ENCODE data around the gene ARHGAP6. TPM values are rescaled to one million over a fixed set of nuclear protein-coding genes. Genes with fewer than 3 reads are reported as not detected.
A peak's percentile ranks its signal among the peaks of the same experiment; 100 is the strongest.

Gene ARHGAP6
- total and polyA plus RNA-seq, 9 of the 15 experiments (the other 6 are each of a cell fraction or from before 2014, with no cell fraction given) = 12.5 to 63.6 (median 41.8) TPM

DNA sequence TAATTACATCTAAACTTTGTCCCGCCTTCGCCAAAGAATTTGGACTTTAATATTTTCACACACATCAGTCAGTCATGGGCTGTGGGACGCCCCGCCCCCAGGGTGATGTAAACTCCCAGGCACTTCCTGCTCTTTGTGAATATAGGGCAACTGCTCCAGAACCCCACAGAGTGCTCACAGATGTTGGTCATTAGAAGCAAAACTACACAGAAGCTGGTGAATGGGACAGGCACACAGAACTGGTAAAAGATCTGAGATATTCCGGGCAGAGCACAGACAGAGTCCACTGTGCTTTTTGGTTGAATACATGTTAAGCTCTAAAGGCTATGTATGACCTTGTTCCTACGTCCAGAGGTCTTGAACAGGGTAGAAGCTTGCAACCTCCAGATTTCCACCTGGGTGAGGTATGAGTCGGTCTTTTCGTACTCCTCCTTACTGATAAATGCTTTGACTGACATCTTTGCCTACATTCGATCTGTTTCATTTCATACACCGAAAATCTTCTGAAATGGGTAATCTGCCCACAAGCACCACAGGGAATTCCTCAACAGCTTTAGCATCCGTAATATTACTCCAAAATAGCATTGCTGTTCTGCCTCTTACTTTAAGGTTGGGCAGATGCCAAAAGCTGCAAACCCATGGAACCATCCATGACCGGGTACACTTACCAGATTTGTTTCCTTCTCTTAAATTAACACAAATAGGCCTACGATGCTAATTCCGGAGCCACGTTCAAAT lies 227.9 kb downstream of the ARHGAP6 start:
- Histone ChIP-seq H3K79me2 (ENCODE audit: control insufficient read depth, insufficient read depth, low read length) (no peaks in the 10 kb centered on the region), H3K4me1 (replicated peaks in 1 of 2; ENCODE audit: control insufficient read depth in 2 of 2, insufficient read depth in 2 of 2, low read length in 2 of 2) (peaks cover 0 to 27% of the 10 kb centered on the region in 2 experiments; a peak in 2 of 5 replicates), H3K36me3 (ENCODE audit: control insufficient read depth, insufficient read depth, low read length) (no peaks in the 10 kb centered on the region), H4K20me1 (replicated peaks; ENCODE audit: control insufficient read depth, insufficient read depth, low read length) (no peaks in the 10 kb centered on the region), H2AFZ (ENCODE audit: low read depth, low read length) (peak overlapping the region; percentile 98), H3K27ac (ENCODE audit: extremely low read depth, low read depth, low read length) (peak overlapping the region; percentile 82), H3K9ac (ENCODE audit: insufficient read depth in 1 of 2, low read depth in 2 of 2, low read length in 2 of 2) (peak overlapping the region; percentile 2 to 66; a peak in 3 of 4 replicates), H3K27me3 (ENCODE audit: control insufficient read depth in 2 of 2, insufficient read depth in 2 of 2, low read length in 2 of 2) (no peaks in the 10 kb centered on the region), H3K9me3 (replicated peaks; ENCODE audit: control insufficient read depth, insufficient read depth, low read depth, low read length) (no peaks in the 10 kb centered on the region), H3K9me1 (ENCODE audit: control insufficient read depth, insufficient read depth, low read length) (no peaks in the 10 kb centered on the region), H3K4me3 (peak overlapping the region; percentile 23), H3K4me2 (ENCODE audit: insufficient read depth, low read length) (peak overlapping the region; percentile 79)
- 37% methylated on average over 13 of the region's 15 CpGs for WGBS (ENCODE audit: insufficient coverage, low coverage, missing lambda C conversion rate)
- ChIA-PET POLR2A (interaction anchor here (0.6 to 1.6 kb wide), 9 partner anchors 8 to 330 kb away, joined by 3 to 5 read pairs (median 3); no protein-coding TSS in a partner anchor), CTCF (ENCODE audit: low intra/inter-chr PET ratio) (no interaction called here)
- BruUV-seq (replicated peaks) = TSS peak; percentile 97
- peak; percentile 95 for ATAC-seq
- in situ Hi-C loops (cut with MboI) (no loop called here), intact Hi-C loops (cut with micrococcal nuclease) (no loop called here)
- DNase-seq (ENCODE audit: extremely low read depth in 1 of 4, low spot score in 3 of 4) = peak; percentile 27 to 81 (median 44)
- FAIRE-seq = peak; percentile 72
- peak; percentile 54; the same call in 1 of the 2 replicates for TF ChIP-seq POLR2AphosphoS5 (IDR thresholded peaks at IDR 0.05; ENCODE audit: control insufficient read depth, insufficient read depth, low read depth, low read length)
- 0 out of 2 replicates have a peak, but pooled peaks have one; percentile 38 for TF ChIP-seq ZEB2 (IDR thresholded peaks at IDR 0.05)
- no peak for TF ChIP-seq PHB (CRISPR knock-in tag; IDR thresholded peaks at IDR 0.05)
- TF ChIP-seq FOS (IDR thresholded peaks at IDR 0.05; ENCODE audit: extremely low read depth, insufficient read length) = no peak
- TF ChIP-seq NR2C2 (CRISPR knock-in tag; IDR thresholded peaks at IDR 0.05) = no peak
- TF ChIP-seq NR2C2 (tag; IDR thresholded peaks at IDR 0.05) = no peak
- TF ChIP-seq, protein P1, sequence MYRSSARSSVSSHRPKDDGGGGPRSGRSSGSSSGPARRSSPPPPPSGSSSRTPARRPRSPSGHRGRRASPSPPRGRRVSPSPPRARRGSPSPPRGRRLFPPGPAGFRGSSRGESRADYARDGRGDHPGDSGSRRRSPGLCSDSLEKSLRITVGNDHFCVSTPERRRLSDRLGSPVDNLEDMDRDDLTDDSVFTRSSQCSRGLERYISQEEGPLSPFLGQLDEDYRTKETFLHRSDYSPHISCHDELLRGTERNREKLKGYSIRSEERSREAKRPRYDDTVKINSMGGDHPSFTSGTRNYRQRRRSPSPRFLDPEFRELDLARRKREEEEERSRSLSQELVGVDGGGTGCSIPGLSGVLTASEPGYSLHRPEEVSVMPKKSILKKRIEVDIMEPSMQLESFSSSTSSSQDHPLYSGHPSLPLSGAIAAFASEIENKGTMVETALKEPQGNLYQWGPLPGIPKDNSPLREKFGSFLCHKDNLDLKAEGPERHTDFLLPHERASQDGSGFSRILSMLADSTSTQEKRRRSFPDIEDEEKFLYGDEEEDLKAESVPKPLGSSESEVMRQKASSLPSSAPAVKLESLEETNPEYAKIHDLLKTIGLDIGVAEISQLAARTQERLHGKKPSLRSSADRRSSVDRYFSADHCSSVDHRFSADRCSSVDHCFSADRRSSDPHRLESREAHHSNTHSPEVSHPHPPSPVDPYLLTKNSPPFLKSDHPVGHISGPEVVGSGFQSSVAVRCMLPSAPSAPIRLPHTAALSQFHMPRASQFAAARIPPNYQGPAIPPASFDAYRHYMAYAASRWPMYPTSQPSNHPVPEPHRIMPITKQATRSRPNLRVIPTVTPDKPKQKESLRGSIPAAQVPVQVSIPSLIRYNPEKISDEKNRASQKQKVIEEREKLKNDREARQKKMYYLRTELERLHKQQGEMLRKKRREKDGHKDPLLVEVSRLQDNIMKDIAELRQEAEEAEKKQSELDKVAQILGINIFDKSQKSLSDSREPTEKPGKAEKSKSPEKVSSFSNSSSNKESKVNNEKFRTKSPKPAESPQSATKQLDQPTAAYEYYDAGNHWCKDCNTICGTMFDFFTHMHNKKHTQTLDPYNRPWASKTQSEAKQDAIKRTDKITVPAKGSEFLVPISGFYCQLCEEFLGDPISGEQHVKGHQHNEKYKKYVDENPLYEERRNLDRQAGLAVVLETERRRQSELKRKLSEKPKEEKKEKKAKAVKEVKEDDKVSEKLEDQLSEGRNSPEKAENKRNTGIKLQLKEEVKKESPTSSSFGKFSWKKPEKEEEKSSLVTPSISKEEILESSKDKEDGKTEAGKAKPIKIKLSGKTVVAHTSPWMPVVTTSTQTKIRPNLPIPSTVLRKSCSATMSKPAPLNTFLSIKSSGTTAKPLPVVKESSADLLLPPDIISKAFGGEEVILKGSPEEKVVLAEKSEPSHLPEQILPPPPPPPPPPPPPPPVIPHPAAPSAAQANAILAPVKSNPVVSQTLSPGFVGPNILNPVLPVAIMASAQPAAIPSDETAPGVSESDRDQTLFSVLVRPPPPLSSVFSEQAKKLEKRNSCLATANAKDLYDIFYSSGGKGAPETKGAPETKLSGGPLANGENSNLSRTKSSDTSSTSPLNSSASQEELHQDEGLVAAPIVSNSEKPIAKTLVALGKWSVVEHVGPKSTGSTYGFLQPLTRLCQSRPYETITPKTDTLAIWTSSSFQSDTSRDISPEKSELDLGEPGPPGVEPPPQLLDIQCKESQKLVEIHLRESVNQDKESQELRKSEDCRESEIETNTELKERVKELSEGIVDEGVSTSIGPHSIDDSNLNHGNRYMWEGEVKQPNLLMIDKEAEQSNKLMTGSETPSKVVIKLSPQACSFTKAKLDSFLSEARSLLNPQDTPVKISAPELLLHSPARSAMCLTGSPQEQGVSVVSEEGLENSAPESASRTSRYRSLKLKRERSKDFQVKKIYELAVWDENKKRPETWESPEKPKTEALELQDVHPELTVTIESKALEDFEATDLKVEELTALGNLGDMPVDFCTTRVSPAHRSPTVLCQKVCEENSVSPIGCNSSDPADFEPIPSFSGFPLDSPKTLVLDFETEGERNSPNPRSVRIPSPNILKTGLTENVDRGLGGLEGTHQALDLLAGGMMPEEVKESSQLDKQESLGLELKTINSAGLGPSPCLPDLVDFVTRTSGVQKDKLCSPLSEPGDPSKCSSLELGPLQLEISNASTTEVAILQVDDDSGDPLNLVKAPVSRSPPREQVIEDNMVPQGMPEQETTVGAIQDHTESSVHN (IDR thresholded peaks at IDR 0.05; ENCODE audit: borderline replicate concordance in 1 of 2, low read depth in 1 of 2) = no peak
- TF ChIP-seq RFX5 (IDR thresholded peaks at IDR 0.05; ENCODE audit: low read depth, low read length) = no peak
- TF ChIP-seq, protein P2, sequence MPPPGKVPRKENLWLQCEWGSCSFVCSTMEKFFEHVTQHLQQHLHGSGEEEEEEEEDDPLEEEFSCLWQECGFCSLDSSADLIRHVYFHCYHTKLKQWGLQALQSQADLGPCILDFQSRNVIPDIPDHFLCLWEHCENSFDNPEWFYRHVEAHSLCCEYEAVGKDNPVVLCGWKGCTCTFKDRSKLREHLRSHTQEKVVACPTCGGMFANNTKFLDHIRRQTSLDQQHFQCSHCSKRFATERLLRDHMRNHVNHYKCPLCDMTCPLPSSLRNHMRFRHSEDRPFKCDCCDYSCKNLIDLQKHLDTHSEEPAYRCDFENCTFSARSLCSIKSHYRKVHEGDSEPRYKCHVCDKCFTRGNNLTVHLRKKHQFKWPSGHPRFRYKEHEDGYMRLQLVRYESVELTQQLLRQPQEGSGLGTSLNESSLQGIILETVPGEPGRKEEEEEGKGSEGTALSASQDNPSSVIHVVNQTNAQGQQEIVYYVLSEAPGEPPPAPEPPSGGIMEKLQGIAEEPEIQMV (tag; conservative IDR thresholded peaks at IDR 0.05; ENCODE audit: low read depth) = no peak
- TF ChIP-seq, protein P3, sequence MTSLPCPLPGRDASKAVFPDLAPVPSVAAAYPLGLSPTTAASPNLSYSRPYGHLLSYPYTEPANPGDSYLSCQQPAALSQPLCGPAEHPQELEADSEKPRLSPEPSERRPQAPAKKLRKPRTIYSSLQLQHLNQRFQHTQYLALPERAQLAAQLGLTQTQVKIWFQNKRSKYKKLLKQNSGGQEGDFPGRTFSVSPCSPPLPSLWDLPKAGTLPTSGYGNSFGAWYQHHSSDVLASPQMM (CRISPR knock-in tag; IDR thresholded peaks at IDR 0.05) = no peak
